RPMI7951 (cell line): Measurements from ENCODE around the gene MAGI1. TPM values are rescaled to one million over a fixed set of nuclear protein-coding genes. Genes with fewer than 3 reads are reported as not detected.
"Not testable (repeated sequence)": the region's sequence is repeated elsewhere in the genome, so short reads cannot be mapped to it uniquely, and the experiment has no call there.

Experiments
- DNase-seq: peaks from one replicate; pipeline ENCODE4 v3.0.0-alpha.2; 2012; ENCODE audit warnings: low read depth
- total RNA-seq: library from RNA; depleted of rRNA; stranded (reverse); fragments of >200 nt; shearing (Covaris generic); gene quantifications from 2 replicates; pipeline ENCODE4 v1.2.3, GENCODE V29; 2014

MAGI1 gene
- total RNA-seq, 1 experiment from 2014 or later = 4.1 TPM

GRCh38 chr3:65535260-65535659 is 503.5 kb downstream of the MAGI1 start:
- DNase-seq = no peak

DNA sequence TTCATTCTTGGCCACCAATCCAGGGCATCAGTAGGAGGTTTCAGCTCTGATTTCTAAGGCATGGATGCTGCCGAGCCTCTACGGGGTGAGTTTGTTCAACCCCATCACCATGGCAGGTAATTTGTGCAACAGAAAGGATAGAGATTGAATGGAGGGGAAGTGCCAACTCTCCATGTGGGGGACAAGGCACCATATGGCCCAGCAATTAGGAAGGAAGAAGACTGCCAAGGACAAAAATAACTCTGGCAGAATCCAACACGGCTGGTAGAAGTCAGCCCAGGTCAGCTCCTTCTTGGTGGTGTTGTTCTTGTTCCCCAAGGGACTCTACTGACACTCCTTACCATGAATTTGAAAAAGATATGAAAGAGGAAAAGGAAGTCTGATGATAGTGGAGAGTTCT is 503.9 kb downstream of the MAGI1 start:
- no peak for DNase-seq

- DNase-seq = no peak
Measured at GRCh38 chr3:65532749-65533148, 506.0 kb downstream of the MAGI1 start.

GRCh38 chr3:65532215-65532614 is 506.5 kb downstream of the MAGI1 start:
- DNase-seq = no peak

- DNase-seq = no peak
Measured at GRCh38 chr3:65531499-65531898, 507.2 kb downstream of the MAGI1 start.

GRCh38 chr3:65526656-65527055 is 512.1 kb downstream of the MAGI1 start:
- no peak for DNase-seq

DNA sequence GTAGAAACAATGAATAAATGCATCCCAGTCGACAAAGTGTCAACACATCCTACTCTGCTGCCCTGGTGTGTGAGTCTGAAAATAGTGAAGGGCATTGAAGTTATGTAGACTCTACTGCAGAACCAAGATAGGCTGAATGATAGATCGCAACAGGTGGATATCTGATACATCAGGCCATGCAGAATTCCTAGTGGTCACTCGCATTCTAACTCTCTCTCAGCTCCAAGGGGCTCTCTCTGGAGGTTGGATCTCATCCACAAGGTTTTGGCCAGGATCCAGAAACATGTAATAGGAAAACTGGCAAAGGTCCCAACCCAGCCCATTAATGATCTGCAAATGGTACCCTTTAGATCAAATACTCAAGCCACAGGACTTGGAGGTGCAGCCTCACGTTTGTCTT is 514.1 kb downstream of the MAGI1 start:
- DNase-seq = no peak

GRCh38 chr3:65523878-65524277 is 514.8 kb downstream of the MAGI1 start:
- no peak for DNase-seq

- no peak for DNase-seq
Measured at GRCh38 chr3:65521032-65521431, 517.7 kb downstream of the MAGI1 start.

DNA sequence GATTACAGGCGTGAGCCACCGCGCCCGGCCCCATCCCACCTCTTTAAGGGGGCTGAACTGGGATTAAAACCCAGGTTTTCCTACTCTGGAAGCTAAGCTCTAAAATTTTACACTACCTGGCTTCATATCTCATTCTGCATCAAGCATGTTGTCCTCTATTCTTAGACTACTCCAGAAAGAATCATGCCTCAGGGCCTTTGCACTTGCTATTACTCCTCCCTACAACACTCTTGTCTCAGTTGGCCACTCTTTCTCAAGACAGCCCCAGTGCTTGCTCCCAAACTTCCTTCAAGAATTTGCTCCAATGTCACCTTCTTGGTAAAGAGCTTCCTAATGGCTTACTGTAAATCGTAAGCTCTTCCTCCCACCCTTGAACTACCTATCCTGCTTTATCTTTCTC is 521.7 kb downstream of the MAGI1 start:
- DNase-seq = no peak

DNA sequence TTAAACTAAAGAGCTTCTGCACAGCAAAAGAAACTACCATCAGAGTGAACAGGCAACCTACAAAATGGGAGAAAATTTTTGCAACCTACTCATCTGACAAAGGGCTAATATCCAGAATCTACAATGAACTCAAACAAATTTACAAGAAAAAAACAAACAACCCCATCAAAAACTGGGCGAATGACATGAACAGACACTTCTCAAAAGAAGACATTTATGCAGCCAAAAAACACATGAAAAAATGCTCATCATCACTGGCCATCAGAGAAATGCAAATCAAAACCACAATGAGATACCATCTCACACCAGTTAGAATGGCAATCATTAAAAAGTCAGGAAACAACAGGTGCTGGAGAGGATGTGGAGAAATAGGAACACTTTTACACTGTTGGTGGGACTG is 524.4 kb downstream of the MAGI1 start:
- not testable (repeated sequence) for DNase-seq

GRCh38 chr3:65509423-65509794 is 529.3 kb downstream of the MAGI1 start:
- DNase-seq = not testable (repeated sequence)

DNA sequence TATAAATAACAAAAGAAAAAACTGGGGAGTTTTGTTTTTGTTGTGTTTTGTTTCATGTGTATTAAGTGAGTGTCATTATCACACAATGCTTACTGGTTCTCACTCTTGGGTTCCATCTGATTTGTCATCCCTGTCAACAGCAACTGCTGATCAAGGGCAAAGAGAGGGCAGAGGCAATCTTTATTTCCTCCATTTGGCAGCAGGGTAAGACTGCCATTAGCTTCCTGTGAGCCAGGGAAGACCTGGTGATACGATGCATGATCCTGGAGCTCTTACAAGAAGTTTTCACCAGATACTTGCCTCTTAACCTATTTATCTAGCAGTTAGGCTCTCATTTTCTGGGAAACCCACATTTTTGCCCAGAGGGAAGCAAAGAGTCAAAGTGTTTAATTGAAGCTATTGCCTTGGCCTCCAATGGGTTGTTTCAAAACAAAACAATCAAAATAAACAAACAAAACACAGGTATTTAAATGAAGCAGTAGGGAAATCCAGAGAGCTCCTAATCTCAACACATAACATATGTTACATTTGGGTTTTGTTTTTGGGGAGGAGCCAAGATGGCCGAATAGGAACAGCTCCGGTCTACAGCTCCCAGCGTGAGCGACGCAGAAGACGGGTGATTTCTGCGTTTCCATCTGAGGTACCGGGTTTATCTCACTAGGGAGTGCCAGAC is 529.8 kb downstream of the MAGI1 start:
- no peak for DNase-seq

DNA sequence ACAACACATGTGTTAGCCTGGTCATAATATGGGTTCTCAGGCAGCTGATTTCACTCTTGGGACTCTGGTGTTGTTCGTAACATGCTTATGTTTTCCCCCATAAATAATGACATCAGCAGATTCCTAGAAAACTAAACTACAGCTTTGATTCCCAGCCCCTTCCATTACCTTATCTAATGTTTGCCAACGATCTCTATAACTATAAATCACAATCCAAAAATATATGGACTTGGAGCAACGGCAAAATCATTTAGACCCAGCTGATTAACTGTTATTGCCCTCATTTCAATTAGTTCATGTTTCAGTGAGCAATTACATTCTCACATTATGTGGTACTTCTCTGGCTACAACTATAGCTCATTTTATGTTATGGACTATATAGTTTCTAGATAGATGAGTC is 531.3 kb downstream of the MAGI1 start:
- no peak for DNase-seq

DNA sequence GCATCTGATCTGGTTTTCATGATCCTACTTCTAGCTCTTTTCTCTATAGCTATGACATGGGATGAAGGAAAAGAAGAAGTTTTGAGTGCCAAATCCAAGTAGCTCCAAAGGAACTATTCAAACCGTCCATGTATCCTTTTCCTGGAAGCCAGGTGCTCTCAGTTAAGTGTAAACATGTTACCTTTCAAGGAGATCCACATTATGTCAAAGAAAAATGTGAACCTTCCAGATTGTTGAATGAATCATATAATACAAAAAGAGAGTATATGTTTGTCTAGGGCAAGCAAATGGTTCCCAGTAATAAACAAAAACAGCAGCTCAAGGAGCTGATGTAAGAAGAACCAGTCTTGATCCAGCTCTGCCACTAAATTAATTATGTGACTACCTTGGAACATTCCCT is 534.9 kb downstream of the MAGI1 start:
- no peak for DNase-seq

DNA sequence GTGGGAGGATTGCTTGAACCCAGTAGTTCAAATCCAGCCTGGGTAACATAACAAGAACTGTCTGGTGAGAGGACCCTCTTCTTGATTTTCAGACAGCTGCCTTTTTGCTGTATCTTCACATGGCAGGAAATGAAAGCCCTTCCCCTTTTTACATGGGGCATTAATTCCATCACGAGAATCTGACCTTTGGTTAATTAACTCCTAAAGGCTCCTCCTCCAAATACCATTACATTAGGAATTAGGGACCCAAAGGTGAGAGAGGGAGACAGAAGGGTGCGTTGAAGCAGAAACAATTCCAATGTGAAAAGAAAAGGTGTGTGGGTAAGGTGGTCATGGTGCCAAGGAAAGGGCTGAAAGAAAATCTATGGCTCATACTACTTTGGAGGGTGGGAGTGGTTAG is 536.2 kb downstream of the MAGI1 start:
- no peak for DNase-seq

GRCh38 chr3:65500398-65501306 is 538.1 kb downstream of the MAGI1 start:
- DNase-seq = no peak

DNA sequence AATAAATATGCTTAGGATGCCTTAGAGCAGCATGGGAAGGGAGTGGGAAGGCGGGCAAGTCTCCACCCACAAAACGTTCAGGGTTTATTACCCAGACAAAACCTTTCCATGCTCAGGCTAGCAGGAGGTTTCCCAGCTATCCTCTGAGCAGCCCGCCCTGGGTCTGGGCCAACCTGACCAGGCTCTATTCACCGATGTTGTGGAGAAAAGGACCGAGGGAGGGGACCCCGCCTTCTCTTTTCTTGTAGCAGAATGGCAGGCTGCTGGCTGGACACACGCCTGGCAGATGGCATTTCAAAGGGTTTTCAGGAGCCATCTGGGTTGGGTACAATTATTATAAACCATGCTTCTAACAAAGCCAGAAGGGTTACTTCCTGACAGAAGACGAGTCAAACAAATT is 540.9 kb downstream of the MAGI1 start:
- peak; percentile 33 for DNase-seq

GRCh38 chr3:65497236-65497635 is 541.5 kb downstream of the MAGI1 start:
- no peak for DNase-seq

DNA sequence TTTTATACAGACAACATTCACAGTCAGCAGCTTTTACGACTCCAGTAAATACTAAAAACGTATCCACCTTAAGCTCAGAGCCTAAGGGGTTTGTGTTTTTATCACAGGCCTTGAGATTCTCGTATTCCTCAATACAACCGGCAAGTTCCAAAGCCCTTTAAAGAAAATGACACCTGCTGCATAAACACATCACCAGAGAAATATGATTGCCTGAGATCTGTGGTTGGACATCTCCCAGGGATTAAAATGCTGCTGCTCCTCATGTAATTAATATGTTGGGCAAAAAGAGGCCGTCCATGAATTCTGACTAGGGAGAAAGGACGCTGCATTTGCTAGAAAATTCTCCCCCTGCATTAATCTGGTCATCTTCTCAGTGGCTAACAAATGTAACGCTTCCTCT is 544.8 kb downstream of the MAGI1 start:
- no peak for DNase-seq

DNA sequence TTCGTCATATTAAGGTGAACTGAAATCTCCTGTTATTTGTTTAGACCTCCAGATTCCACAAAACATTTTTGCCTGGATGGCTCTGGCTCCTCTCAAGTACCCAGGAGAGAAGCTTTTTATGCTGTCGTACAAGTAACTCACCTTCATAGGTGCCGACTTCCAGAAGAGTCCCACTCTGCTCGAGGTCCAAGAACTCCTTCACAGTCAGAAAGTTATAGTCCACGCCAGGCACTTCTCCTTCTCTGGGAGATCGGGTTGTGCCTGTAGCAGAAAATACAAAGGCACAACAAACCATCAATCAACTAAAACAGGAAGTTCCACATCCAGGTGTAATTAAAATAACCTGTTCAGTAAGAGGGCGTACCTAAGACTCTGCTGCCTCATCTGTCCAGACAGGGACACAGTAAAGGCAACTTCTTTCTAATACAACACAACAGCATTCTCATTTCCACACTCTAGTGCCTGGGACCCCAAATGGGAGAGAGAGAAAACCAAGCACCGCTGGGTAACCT is 545.3 kb downstream of the MAGI1 start:
- DNase-seq = no peak

DNA sequence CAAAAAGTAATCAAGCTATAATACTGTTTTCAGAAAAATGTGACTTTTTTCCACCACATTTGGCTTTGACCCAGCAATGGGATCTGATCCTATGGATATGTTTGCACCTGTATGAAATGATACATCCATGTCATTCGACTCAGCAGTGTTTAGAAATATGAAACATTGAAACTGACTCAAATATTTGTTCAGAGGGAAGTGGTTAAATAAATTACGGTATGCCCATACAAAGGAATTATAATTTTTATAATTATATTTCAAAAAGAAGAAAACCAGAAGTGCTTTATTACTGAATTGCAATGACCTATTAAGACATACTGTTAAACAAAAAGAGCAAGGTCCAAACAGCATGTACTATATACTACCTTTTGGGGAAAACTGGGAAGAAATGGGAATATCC is 546.5 kb downstream of the MAGI1 start:
- no peak for DNase-seq

DNA sequence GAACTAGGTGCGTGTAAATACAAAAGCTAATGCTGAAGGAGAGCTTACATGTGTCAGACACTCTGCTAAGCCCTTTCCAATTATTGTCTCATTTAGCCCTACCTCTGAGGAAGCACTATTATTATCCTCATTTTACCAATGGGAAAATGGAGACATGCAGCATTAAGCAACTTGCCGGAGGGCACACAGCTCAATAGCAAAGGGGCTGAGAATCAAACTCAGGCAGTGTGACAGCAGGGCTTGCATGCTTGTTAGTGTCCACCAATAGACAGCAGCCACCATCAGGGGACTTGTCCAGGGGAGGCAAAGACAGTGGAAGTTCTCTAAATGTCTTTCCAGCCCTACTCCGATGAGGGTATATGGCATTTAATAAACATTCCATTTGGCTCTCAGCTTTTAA is 548.6 kb downstream of the MAGI1 start:
- DNase-seq = no peak
